HG03064 (cell line): Measurements from ENCODE around the gene ABL1.
"Not testable (repeated sequence)": the region's sequence is repeated elsewhere in the genome, so short reads cannot be mapped to it uniquely, and the experiment has no call there.

Experiments used
- ATAC-seq: cut with Tn5 transposase; IDR thresholded peaks from one replicate; pipeline ENCODE4 v1.9.1; 2021; ENCODE audit warnings: low read depth; ENCODE audit not compliant: unreplicated experiment

The ABL1 gene

DNA sequence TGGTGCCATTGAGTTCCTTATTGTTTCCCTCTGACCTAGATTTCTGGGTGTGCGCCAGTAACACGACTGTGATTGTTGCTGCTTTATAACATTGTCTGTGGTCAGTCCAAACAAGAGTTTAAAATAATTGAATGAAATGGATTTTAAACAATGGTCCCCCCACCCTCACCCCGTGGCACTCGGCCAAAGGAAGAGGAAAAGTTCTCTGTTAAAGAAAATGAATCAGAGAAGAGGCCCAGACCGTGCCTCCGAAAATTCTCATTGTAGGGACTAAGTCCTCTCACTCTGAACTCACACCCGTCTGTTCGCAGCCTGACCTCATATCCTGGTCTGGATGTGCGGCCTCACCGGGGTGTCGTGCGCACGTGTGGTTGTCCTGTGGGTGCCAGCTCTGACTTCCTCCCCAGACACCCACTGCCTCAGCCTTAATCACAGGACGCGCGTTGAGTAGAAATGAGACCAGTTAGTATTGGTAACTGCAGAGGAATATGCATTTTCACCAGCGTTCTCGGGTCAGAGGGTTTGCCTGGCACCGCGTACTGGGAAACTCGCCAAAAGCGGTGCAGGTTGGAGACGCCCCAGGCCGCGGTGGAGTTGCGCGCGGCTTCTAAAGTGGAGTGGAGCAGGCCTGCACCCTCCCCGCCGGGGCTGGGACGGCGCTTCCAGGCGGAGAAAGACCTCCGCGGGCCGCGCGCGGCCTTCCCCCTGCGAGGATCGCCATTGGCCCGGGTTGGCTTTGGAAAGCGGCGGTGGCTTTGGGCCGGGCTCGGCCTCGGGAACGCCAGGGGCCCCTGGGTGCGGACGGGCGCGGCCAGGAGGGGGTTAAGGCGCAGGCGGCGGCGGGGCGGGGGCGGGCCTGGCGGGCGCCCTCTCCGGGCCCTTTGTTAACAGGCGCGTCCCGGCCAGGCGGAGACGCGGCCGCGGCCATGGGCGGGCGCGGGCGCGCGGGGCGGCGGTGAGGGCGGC is at the start of gene ABL1:
TSS of gene ABL1 (plus strand) at position 884 of the 966 bp plus-strand sequence. CDS start 193 bp downstream, outside the sequence.
- ATAC-seq: peak; percentile 72

DNA sequence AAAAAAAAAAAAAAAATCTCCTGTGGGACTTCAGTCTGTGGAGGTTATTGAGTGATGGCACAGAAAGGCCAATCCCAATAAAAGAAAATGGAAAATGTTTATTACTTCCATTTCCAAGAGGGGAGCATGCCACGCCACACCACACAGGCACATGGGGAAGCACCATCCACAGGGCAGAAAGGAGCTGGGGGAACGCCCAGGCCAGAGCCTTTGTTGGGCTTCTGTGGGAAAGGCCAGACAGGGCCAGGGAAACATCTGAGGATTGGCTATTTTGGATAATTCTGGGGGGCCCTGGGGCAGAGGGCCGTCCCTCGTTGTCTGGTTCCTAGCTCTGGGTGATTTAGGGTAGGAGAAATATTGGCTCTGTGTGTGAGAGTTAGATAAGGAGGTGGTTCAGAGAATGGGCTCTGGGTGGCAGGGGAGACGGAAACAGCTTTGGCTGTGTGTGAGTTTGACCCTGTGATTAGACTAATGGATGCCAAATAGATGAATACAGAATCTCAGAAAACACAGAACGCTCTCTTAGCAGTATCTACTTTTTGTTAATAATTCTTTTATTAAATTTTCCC is 49.0 kb upstream of the ABL1 start:
- ATAC-seq: no peak

- no peak for ATAC-seq
Observed at GRCh38 chr9:130786526-130786925, 48.5 kb upstream of the ABL1 start.

DNA sequence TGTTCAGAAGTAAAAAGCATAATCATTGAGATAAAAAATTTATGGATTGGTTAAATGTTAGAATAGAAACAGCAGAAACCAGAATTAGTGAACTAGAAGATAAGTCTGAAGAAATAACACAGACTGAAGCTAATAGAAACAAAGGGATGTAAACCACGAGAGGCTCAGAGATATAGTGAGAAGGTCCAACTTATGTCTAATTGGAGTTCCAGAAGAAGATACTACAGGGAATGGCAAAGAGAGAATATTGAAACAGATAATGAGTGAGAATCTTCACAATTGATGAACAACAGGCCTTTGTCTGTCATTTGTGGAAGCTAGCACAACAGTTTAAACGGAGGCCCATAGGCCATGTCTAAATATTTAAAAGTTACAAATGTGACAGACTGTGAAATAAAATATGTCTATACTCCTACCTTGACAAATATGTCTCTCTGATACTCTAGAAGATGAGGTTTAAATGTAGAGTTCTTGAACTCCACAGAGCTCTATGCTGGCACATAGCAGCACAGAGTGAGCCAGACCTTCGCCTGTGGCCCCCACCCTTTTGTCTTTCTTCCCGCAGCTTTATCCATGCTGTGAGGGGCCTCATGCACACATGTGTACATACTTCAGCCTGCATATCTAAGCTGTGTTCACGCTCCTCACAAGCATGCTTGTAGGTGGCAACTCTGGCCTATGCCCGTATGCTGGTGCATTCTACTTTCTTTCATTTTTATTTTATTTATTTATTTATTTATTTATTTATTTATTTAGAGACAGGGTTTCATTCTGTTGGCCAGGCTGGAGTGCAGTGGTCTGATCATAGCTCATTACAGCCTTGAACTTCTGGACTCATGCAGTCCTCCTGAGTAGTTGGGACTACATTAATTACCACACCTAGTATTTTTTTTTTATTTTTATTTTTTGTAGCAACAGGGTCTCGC is 45.0 kb upstream of the ABL1 start:
- ATAC-seq: no peak

- no peak for ATAC-seq
Observed at GRCh38 chr9:130791303-130791894, 43.7 kb upstream of the ABL1 start.

DNA sequence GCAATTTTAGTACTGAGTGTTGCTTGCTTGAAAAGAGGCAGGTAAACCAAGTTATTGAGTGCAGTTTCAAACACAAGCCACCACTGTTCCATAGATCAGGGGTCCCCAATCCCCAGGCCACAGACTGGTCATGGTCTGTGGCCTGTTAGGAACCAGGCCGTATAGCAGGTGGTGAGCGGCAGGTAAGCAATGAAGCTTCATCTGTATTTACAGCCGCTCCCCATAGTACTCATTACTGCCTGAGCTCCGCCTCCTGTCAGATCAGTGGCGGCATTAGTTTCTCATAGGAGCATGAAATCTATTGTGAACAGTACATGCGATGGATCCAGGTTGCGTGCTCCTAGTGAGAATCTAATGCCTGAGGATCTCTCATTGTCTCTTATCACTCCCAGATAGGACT is 41.5 kb upstream of the ABL1 start:
- no peak for ATAC-seq

DNA sequence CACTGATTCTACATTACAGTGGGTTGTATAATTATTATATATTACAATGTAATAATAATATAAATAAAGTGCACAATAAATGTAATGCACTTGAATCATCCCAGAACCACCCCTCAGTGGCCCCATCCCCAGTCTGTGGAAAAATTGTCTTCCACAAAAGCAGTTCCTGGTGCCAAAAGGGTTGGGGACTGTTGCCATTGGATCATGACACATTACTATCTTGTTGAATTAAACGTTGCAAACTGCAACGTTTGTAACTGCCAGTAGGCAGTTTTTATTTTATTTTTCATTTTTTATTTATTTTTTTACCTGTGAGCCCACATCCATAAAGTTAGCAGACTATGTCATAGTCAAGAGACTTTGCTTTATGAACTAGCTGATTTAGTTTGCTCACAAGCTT is 41.0 kb upstream of the ABL1 start:
- ATAC-seq: not testable (repeated sequence)

DNA sequence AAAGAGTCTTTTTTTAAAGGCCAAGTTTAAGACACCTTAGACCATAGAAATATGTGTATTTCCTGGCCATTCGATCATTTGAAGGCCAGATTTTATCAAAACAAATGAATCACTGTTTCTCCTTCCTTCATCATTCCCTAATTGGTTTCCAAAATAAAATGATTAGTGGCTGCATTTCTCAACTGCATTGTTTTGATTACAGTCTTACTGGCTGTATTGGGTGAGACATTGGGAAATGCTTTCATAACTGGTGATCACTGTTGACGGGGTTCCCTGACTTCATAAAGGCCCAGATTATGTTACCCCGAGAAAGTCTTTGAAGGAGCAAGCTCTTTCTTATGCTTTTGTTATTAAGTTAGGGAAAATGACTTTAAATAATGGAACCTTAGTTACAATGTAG is 40.6 kb upstream of the ABL1 start:
- ATAC-seq: not testable (repeated sequence)

- no peak for ATAC-seq
Observed at GRCh38 chr9:130794923-130795495, 40.0 kb upstream of the ABL1 start.

GRCh38 chr9:130803116-130803515 is 31.9 kb upstream of the ABL1 start:
- ATAC-seq: not testable (repeated sequence)

GRCh38 chr9:130805510-130806326 is 29.3 kb upstream of the ABL1 start:
- no peak for ATAC-seq

GRCh38 chr9:130806327-130806716 is 28.7 kb upstream of the ABL1 start:
- ATAC-seq: no peak

GRCh38 chr9:130810609-130811136 is 24.4 kb upstream of the ABL1 start:
- ATAC-seq: no peak

- no peak for ATAC-seq
Observed at GRCh38 chr9:130815242-130815808, 19.7 kb upstream of the ABL1 start.

DNA sequence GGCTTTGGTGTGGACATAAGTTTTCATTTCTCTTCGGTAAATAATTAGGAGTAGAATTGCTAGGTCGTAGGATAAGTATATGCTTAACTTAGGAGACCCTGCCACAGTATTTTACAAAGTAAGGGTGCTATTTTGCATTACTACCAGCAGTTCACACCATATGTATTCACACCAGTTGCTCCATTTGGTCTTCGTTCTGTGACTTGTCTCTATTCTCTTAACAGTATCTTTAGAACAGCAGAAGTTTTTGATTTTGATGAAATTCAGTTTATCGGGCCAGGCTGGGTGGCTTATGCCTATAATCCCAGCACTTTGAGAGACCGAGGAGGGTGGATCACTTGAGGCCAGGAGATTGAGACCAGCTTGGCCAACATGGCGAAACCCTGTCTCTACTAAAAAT is 17.1 kb upstream of the ABL1 start:
- ATAC-seq: no peak

GRCh38 chr9:130820135-130820738 is 14.8 kb upstream of the ABL1 start:
- ATAC-seq: no peak

DNA sequence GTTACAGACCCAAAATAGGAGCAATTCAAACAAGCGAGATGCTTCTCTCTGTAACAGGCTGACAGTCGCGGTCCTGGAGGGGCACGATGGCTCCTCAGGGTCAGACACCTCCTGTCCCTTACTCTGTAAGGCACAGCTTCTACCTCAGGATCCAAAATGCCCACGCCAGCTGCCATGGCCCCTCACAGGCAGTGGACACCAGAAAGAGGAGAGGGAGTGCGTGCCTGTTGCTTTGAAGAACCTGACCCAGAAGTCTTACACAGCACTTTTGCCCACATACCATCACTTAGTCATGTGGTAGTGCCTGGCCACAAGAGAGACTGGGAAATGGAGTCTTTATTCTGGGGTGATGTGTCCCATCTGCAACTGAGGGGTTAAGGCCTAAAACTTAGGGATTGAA is 11.6 kb upstream of the ABL1 start:
- no peak for ATAC-seq

GRCh38 chr9:130824079-130824478 is 11.0 kb upstream of the ABL1 start:
- no peak for ATAC-seq
